ENCODE results near the gene PRLHR. TPM values are rescaled to one million over a fixed set of nuclear protein-coding genes. Genes with fewer than 3 reads are reported as not detected.
A peak's percentile ranks its signal among the peaks of the same experiment; 100 is the strongest.

PRLHR gene
- total RNA-seq, 1 experiment from 2014 or later = not detected

DNA sequence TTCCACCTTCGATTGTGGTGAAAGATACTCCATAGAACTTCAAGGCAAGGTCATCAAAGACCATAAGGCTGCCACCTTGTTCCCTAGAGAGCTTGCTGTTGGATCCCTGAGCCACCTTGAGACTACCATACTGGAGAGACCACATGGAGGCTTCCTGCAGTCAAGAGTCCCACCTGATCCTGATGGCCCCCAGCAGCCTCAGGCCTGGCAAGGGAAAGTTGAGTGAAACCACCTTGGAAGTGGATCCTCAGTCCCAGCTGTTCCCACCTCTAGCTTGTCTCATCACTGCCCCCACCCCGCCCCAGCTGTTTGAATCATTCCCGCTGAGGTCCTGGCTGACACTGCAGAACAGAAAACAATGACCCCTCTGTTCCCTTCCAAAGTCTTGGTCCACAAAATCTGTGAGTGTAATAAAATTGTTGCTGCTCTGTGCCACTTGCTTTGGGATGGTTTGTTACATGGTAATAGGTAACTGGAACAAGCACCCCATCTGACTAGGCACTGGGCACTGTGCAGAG is 32.0 kb downstream of the PRLHR start (continued):
- TF ChIP-seq, protein P1, sequence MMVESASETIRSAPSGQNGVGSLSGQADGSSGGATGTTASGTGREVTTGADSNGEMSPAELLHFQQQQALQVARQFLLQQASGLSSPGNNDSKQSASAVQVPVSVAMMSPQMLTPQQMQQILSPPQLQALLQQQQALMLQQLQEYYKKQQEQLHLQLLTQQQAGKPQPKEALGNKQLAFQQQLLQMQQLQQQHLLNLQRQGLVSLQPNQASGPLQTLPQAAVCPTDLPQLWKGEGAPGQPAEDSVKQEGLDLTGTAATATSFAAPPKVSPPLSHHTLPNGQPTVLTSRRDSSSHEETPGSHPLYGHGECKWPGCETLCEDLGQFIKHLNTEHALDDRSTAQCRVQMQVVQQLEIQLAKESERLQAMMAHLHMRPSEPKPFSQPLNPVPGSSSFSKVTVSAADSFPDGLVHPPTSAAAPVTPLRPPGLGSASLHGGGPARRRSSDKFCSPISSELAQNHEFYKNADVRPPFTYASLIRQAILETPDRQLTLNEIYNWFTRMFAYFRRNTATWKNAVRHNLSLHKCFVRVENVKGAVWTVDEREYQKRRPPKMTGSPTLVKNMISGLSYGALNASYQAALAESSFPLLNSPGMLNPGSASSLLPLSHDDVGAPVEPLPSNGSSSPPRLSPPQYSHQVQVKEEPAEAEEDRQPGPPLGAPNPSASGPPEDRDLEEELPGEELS (CRISPR knock-in tag; IDR thresholded peaks at IDR 0.05) = no peak

DNA sequence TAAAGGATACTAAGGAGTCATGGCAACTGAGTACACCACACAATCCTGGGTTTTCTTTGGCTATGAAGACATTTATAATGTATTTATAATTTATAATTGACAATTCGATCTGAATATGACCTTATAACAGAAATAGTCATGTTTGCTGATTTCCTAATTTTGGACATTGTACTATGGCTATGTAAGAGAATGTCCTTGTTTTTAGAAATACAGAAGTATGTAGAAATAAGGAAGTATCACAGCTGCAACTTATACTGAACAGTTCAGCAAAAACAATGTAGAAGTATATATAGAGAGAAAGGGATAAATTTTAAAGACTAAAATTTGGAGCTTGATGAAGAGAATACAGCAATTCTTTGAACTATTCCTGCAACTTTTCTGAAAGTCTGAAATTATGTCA is 32.6 kb downstream of the PRLHR start:
- Mint-ChIP-seq H3K36me3 (peaks cover 5% of the 10 kb centered on the region), H3K27ac (no peak overlapping the region), H3K27me3 (ENCODE audit: low read depth) (no peaks in the 10 kb centered on the region; the same call in none of the 2 replicates), H3K4me3 (no peak overlapping the region), H3K9me3 (peaks cover 28% of the 10 kb centered on the region), H3K4me1 (peaks cover 28% of the 10 kb centered on the region)
- ChIA-PET POLR2A (no interaction called here), CTCF (interaction anchor here (0.7 kb wide), 1 partner anchor 158 kb away, joined by 5 read pairs; no protein-coding TSS in a partner anchor)
- DNase-seq (ENCODE audit: low spot score) = no peak
- ATAC-seq = no peak
- TF ChIP-seq TCF7 (CRISPR knock-in tag; IDR thresholded peaks at IDR 0.05; ENCODE audit: low read depth) = no peak

DNA sequence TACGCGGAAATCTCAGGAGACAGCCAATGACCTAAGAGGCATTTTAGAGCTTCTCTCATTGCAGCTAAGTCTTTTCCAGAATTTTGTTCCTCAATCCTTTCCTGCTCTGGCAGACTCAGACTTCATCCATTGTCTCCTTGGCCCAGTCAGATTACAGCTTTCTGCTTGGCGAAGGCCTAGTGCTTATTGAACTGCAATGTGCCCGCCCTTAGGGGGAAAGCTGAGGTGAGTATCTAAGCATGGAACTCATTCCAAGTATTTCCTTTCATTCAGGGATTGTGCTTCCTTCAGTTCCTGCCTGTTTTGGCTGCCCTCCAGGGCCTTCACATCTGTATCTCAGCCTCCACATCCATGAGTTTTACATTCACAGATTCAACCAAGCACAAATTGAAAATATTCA is 37.5 kb downstream of the PRLHR start:
- Mint-ChIP-seq H3K27me3 (ENCODE audit: low read depth) (no peaks in the 10 kb centered on the region; the same call in 1 of the 2 replicates), H3K4me3 (no peak overlapping the region), H3K27ac (no peak overlapping the region), H3K36me3 (peaks cover 5% of the 10 kb centered on the region), H3K9me3 (peaks cover 27% of the 10 kb centered on the region), H3K4me1 (peaks cover 28% of the 10 kb centered on the region)
- ATAC-seq = peak; percentile 58; the same call in 1 of the 2 replicates
- POLR2A ChIA-PET = no interaction called here
- CTCF ChIA-PET = interaction anchor here (1.1 to 2.5 kb wide), 6 partner anchors 11 to 299 kb away, joined by 3 to 9 read pairs (median 7); partner anchors contain the start of gene PRLHR
- DNase-seq (ENCODE audit: low spot score) = no peak
- TF ChIP-seq KAT7 (CRISPR knock-in tag; IDR thresholded peaks at IDR 0.05; ENCODE audit: borderline replicate concordance) (no peak), JUN (CRISPR knock-in tag; IDR thresholded peaks at IDR 0.05) (no peak), GTF2I (CRISPR knock-in tag; conservative IDR thresholded peaks at IDR 0.05) (no peak), NR1H2 (CRISPR knock-in tag; IDR thresholded peaks at IDR 0.05) (no peak), ATF3 (CRISPR knock-in tag; conservative IDR thresholded peaks at IDR 0.05) (no peak), ZNF423 (CRISPR knock-in tag; IDR thresholded peaks at IDR 0.05) (no peak), ZNF219 (CRISPR knock-in tag; IDR thresholded peaks at IDR 0.05; ENCODE audit: borderline replicate concordance) (no peak), SMAD4 (CRISPR knock-in tag; IDR thresholded peaks at IDR 0.05) (no peak), ZNF396 (CRISPR knock-in tag; IDR thresholded peaks at IDR 0.05; ENCODE audit: borderline replicate concordance) (no peak), ELF4 (CRISPR knock-in tag; IDR thresholded peaks at IDR 0.05; ENCODE audit: low read depth) (no peak), CREM (CRISPR knock-in tag; IDR thresholded peaks at IDR 0.05) (no peak)
- TF ChIP-seq, protein P2, sequence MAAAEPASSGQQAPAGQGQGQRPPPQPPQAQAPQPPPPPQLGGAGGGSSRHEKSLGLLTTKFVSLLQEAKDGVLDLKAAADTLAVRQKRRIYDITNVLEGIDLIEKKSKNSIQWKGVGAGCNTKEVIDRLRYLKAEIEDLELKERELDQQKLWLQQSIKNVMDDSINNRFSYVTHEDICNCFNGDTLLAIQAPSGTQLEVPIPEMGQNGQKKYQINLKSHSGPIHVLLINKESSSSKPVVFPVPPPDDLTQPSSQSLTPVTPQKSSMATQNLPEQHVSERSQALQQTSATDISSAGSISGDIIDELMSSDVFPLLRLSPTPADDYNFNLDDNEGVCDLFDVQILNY (CRISPR knock-in tag; IDR thresholded peaks at IDR 0.05) = no peak
- TF ChIP-seq, protein P1 (CRISPR knock-in tag; IDR thresholded peaks at IDR 0.05) = no peak

GRCh38 chr10:118551535-118552100 is 43.8 kb downstream of the PRLHR start:
- H3K27ac Mint-ChIP-seq = no peak overlapping the region
- H3K4me3 Mint-ChIP-seq = no peak overlapping the region
- POLR2A ChIA-PET = no interaction called here
- no peaks in the 10 kb centered on the region for H3K27me3 Mint-ChIP-seq (ENCODE audit: low read depth)
- ATAC-seq (no peak), DNase-seq (ENCODE audit: low spot score) (no peak)
- no peaks in the 10 kb centered on the region for H3K4me1 Mint-ChIP-seq
- CTCF ChIA-PET = no interaction called here
- H3K36me3 Mint-ChIP-seq = no peaks in the 10 kb centered on the region
- H3K9me3 Mint-ChIP-seq = no peaks in the 10 kb centered on the region
- TF ChIP-seq ZNF532 (CRISPR knock-in tag; IDR thresholded peaks at IDR 0.05; ENCODE audit: borderline replicate concordance) (no peak), ZNF396 (CRISPR knock-in tag; IDR thresholded peaks at IDR 0.05; ENCODE audit: borderline replicate concordance) (no peak), SOX15 (CRISPR knock-in tag; IDR thresholded peaks at IDR 0.05) (no peak), ZNF416 (CRISPR knock-in tag; IDR thresholded peaks at IDR 0.05) (no peak), ZNF232 (CRISPR knock-in tag; IDR thresholded peaks at IDR 0.05) (no peak), JAZF1 (CRISPR knock-in tag; IDR thresholded peaks at IDR 0.05) (no peak), KAT7 (CRISPR knock-in tag; IDR thresholded peaks at IDR 0.05; ENCODE audit: borderline replicate concordance) (no peak), ZNF671 (CRISPR knock-in tag; IDR thresholded peaks at IDR 0.05) (no peak)
